GM19468 (cell line): ENCODE results near the gene RABGAP1L.
A peak's percentile ranks its signal among the peaks of the same experiment; 100 is the strongest.
"Not testable (repeated sequence)": the region's sequence is repeated elsewhere in the genome, so short reads cannot be mapped to it uniquely, and the experiment has no call there.

Source experiments
- ATAC-seq: cut with Tn5 transposase; IDR thresholded peaks from one replicate; pipeline ENCODE4 v1.9.1; 2021; ENCODE audit warnings: mild to moderate bottlenecking, moderate library complexity, moderate number of reproducible peaks; ENCODE audit not compliant: unreplicated experiment; ENCODE audit errors: extremely low read depth

Gene RABGAP1L

DNA sequence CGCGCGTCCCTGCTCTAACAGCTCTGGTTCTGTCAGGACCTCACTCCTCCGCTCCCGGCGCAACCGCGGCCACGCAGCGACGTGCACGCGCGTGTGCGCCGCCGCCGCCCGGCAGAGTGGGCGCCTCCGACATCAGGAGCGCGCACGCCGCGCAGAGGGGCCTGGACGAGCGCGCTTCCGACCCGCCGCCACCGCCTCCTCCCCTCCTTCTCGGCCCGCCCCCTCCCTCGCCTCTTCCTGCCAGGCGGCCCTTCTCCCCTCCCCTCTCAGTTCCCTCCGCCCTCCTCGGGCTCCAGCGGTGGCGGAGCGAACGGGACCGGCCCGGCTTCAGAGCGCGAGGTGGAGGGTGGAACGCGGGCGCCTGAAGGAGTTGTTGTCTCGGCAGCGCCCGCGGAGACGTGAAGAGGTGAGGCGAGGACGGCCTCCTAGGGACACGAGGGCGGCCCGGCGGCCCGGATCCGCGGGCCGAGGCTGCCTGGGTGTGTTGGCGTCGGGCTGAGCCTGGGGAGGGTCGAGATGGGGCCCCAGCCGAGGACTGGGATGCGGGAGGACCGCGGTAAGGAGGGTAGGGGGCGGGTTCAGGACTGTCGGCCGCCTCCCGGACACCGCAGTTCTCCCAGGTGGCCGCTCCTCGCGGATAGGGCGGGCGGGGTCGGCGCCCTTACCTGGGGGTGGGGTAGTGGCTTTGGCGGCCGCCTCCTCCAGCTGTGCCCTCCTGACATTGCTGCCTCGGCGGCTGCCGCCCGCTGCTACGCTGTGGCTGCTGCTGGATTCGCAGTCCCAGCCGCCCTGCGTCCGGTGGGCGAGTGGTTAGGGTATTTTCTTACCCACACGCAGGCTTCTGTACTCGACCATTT lies at the start of gene RABGAP1L:
Gene RABGAP1L, plus strand, starts transcription at position 269 of the 857 bp plus-strand sequence.
- ATAC-seq: peak; percentile 32

GRCh38 chr1:174110053-174110452 lies 49.3 kb upstream of the RABGAP1L start:
- no peak for ATAC-seq

- ATAC-seq: no peak
Measured at GRCh38 chr1:174112489-174113162, 46.7 kb upstream of the RABGAP1L start.

DNA sequence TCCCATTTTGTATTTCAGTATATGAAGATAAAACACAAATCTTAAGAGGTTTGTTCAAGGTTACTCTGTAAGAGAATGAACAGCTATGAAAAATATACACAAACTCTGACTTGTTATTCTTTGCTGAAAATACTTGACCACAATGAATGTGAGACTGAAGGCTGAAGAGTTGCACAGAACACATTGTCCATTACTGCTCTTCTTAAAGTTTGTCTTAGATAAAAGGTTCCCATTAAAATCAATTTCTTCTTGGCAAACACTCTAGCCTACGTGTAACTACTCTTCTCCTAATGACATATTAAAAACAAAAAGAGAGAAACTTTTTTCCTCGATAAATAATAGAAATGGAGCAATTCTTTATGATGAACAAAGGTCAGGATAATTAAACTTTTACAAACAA lies 45.2 kb upstream of the RABGAP1L start:
- ATAC-seq: no peak

- ATAC-seq: no peak
Measured at GRCh38 chr1:174114788-174115448, 44.4 kb upstream of the RABGAP1L start.

- no peak for ATAC-seq
Measured at GRCh38 chr1:174116042-174116441, 43.3 kb upstream of the RABGAP1L start.

DNA sequence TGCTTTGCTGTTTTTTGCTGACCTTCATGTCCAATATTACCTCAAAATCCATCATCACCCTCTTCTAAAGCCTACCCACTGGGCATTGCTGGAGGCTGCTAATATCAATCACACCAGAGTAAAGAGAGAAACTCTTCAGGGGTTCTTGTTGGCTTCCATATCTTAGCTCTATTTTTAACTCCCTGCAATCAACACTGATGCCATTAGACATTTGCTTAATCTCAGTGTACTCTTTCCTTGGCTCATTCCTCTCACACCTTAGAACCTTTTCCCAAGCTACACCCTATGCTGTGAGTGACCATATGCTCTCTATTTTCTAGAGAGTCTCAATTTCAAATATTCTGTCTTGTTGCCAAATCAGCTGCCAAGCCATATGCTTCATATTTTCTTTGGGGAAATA lies 40.6 kb upstream of the RABGAP1L start:
- ATAC-seq: no peak

GRCh38 chr1:174122318-174122717 lies 37.0 kb upstream of the RABGAP1L start:
- ATAC-seq: not testable (repeated sequence)

DNA sequence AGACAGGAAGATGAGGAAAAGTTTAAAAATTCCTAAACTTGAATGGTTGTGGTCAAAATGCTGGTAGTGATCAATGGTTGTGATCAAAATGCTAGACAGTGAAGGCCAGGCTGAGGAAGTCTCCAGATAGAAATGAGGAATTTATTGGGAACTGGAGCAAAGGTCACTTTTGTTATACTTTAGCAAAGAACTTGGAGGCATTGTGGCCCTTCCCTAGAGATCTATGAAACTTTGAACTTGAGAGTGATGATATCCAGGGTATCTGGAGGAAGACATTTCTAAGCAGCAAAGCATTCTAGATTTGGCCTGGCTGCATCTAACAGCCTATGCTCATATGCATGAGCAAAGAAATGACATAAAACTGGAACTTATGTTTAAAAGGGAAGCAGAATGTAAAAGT lies 35.5 kb upstream of the RABGAP1L start:
- no peak for ATAC-seq

GRCh38 chr1:174127176-174127575 lies 32.1 kb upstream of the RABGAP1L start:
- not testable (repeated sequence) for ATAC-seq

- ATAC-seq: no peak
Measured at GRCh38 chr1:174131032-174131638, 28.2 kb upstream of the RABGAP1L start.

DNA sequence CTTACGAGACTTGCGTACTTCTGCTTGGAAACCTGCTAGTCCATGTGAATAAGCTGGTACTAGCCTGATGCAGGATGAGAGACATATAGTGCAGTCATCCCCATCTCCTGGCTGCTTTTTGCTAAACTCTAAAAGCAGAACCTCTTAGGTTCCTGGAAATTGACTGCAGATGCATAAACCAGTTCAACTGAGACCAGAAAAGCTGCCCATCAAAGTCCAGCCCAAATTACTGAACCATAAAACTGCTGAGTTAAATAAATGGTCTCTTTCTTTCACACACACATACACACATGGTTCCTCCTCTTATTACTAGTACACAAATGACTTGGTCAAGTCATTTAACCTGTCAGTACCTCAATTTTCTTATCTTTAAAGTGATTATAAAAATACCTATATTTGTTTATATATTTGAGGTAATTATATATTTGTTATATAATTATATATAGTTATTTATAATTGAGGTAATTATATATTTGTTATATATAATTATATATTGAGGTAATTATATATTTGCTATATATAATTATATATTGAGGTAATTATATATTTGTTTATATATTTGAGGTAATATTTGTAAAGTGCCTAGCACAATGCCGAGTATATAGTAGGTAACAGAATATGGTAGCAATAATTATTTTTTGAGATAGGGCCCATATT lies 25.2 kb upstream of the RABGAP1L start:
- ATAC-seq: peak; percentile 48

DNA sequence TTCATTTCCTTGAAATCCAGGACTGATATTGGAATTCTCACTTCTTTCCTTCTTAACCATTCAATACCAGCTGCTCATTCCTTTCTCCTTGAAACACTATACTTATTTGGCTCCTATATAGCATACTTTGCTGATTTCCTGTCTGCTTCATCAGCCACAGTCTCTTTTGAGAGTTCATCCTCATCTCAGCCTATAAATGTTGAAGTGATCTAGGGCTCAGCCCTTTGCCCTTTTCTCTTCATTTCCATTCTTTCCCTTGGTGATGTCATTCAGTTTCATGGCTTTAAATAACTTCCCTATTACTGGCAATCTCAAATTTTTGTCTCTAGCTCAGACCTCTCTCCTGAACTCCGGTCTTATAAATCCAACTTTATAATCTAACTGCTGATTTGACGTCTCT lies 24.1 kb upstream of the RABGAP1L start:
- no peak for ATAC-seq

- no peak for ATAC-seq
Measured at GRCh38 chr1:174136714-174137113, 22.6 kb upstream of the RABGAP1L start.

- ATAC-seq: no peak
Measured at GRCh38 chr1:174142836-174143235, 16.5 kb upstream of the RABGAP1L start.

- not testable (repeated sequence) for ATAC-seq
Measured at GRCh38 chr1:174143727-174144396, 15.5 kb upstream of the RABGAP1L start.

- not testable (repeated sequence) for ATAC-seq
Measured at GRCh38 chr1:174144397-174144783, 14.9 kb upstream of the RABGAP1L start.

DNA sequence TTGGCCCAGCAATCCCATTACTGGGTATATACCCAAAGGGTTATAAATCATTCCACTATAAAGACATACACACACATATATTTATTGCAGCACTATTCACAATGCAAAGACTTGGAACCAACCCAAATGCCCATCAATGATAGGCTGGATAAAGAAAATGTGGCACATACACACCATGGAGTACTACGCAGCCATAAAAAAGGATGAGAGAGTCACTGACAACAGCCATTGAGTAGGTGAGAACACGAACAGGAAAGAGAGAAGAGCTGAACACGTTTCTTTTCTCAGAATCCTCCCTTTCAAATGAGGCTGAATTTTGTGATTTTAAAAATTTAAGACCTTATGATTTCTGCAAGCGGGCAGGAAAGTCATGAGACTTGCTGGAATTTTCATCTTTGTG lies 10.1 kb upstream of the RABGAP1L start:
- no peak for ATAC-seq

GRCh38 chr1:174150499-174150898 lies 8.8 kb upstream of the RABGAP1L start:
- no peak for ATAC-seq

GRCh38 chr1:174152427-174152826 lies 6.9 kb upstream of the RABGAP1L start:
- no peak for ATAC-seq
